Activated T-helper 1 cell treated with anti-CD3 and anti-CD28 coated beads, Interleukin-12 subunit alpha, Interleukin-12 subunit beta, Interleukin-2, Interleukin-4 antibody, amounts not matched to agents 30 ng/mL and 10 ng/mL and 1 ng/mL, durations not matched to agents 14 hours and 24 hours and 36 hours (primary cell): ENCODE measurements around the gene RPS6KB2. TPM values are rescaled to one million over a fixed set of nuclear protein-coding genes. Genes with fewer than 3 reads are reported as not detected.
A peak's percentile ranks its signal among the peaks of the same experiment; 100 is the strongest.
"Not testable (repeated sequence)": the region's sequence is repeated elsewhere in the genome, so short reads cannot be mapped to it uniquely, and the experiment has no call there.

Experiments
- DNase-seq: peaks from one replicate; pipeline ENCODE4 v3.0.0; 2021; ENCODE audit warnings: low spot score
- H3K27ac Mint-ChIP-seq: one replicate; pipeline ENCODE4 v1.8.0; 2021; ENCODE audit warnings: mild to moderate bottlenecking, mixed read lengths
- H3K27me3 Mint-ChIP-seq: one replicate; pipeline ENCODE4 v1.8.0; 2022; ENCODE audit warnings: mild to moderate bottlenecking, moderate library complexity, mixed read lengths; ENCODE audit not compliant: insufficient read depth
- H3K36me3 Mint-ChIP-seq: one replicate; pipeline ENCODE4 v1.8.0; 2021; ENCODE audit warnings: low read depth, mixed read lengths
- H3K4me1 Mint-ChIP-seq: one replicate; pipeline ENCODE4 v1.8.0; 2021; ENCODE audit warnings: low read depth, mixed read lengths
- H3K4me3 Mint-ChIP-seq: one replicate; pipeline ENCODE4 v1.8.0; 2021; ENCODE audit warnings: mild to moderate bottlenecking, moderate library complexity, mixed read lengths
- H3K9me3 Mint-ChIP-seq: one replicate; pipeline ENCODE4 v1.8.0; 2021; ENCODE audit warnings: mixed read lengths
- intact Hi-C: fragments of 100-400 bp; cut with micrococcal nuclease; formaldehyde crosslinking; loops from one replicate; pipeline ENCODE4 v1.15.1; 2024
- total RNA-seq: library from RNA; stranded (reverse); gene quantifications from 2 replicates; pipeline ENCODE4 v1.2.3, GENCODE V29; 2022

RPS6KB2 gene
- total RNA-seq, 1 donor from 2014 or later = 84.1 TPM

GRCh38 chr11:67452141-67452952 lies 24.1 kb downstream of the RPS6KB2 start, which contains the start of gene GPR152:
TSS of gene GPR152 (minus strand) at chr11:67452729. CDS start at chr11:67452724, 5 bp downstream.
- Mint-ChIP-seq H3K4me3 (no peak within 1 kb of the TSS), H3K27me3 (peaks cover 3% of the 10 kb centered on the region)

GRCh38 chr11:67453816-67454732 lies 25.8 kb downstream of the RPS6KB2 start:
- Mint-ChIP-seq H3K36me3 (no peaks in the 10 kb centered on the region), H3K9me3 (no peaks in the 10 kb centered on the region), H3K27ac (no peak overlapping the region), H3K4me3 (no peak overlapping the region), H3K4me1 (peaks cover 4% of the 10 kb centered on the region), H3K27me3 (peaks cover 7% of the 10 kb centered on the region)
- no peak for DNase-seq
- intact Hi-C loops = no loop called here

More at GRCh38 chr11:67452141-67452952, 24.1 kb downstream of the RPS6KB2 start, which contains the start of gene GPR152:
- Mint-ChIP-seq H3K4me1 (peaks cover 10% of the 10 kb centered on the region), H3K9me3 (no peaks in the 10 kb centered on the region), H3K27ac (no peak within 1 kb of the TSS), H3K36me3 (no peaks in the 10 kb centered on the region)
- intact Hi-C loops = no loop called here
- DNase-seq = no peak

- Mint-ChIP-seq H3K4me1 (no peaks in the 10 kb centered on the region), H3K9me3 (no peaks in the 10 kb centered on the region), H3K36me3 (no peaks in the 10 kb centered on the region), H3K4me3 (no peak within 1 kb of the TSS), H3K27ac (no peak within 1 kb of the TSS), H3K27me3 (peaks cover 4% of the 10 kb centered on the region)
- DNase-seq = no peak
- intact Hi-C loops = no loop called here
Measured at GRCh38 chr11:67455054-67455453, 26.8 kb downstream of the RPS6KB2 start, which contains the start of gene CABP4. TSS of gene CABP4 (plus strand) at chr11:67455354. CDS start at chr11:67455424, 70 bp downstream.

- H3K9me3 Mint-ChIP-seq = no peaks in the 10 kb centered on the region
- peaks cover 4% of the 10 kb centered on the region for H3K27me3 Mint-ChIP-seq
- H3K36me3 Mint-ChIP-seq = no peaks in the 10 kb centered on the region
- intact Hi-C loops = no loop called here
- no peaks in the 10 kb centered on the region for H3K4me1 Mint-ChIP-seq
- H3K27ac Mint-ChIP-seq = no peak overlapping the region
- DNase-seq = no peak
- H3K4me3 Mint-ChIP-seq = no peak overlapping the region
Measured at GRCh38 chr11:67456068-67456705, 27.9 kb downstream of the RPS6KB2 start.

GRCh38 chr11:67457453-67457852 lies 29.2 kb downstream of the RPS6KB2 start:
- Mint-ChIP-seq H3K36me3 (no peaks in the 10 kb centered on the region), H3K4me3 (no peak overlapping the region), H3K9me3 (no peaks in the 10 kb centered on the region), H3K27ac (no peak overlapping the region), H3K4me1 (no peaks in the 10 kb centered on the region), H3K27me3 (peaks cover 4% of the 10 kb centered on the region)
- no peak for DNase-seq
- intact Hi-C loops = no loop called here

GRCh38 chr11:67458266-67458665 lies 30.0 kb downstream of the RPS6KB2 start:
- intact Hi-C loops = no loop called here
- DNase-seq = no peak
- H3K27ac Mint-ChIP-seq = no peak overlapping the region
- peaks cover 4% of the 10 kb centered on the region for H3K27me3 Mint-ChIP-seq
- H3K4me3 Mint-ChIP-seq = no peak overlapping the region
- no peaks in the 10 kb centered on the region for H3K36me3 Mint-ChIP-seq
- no peaks in the 10 kb centered on the region for H3K9me3 Mint-ChIP-seq
- no peaks in the 10 kb centered on the region for H3K4me1 Mint-ChIP-seq

- peaks cover 6% of the 10 kb centered on the region for H3K36me3 Mint-ChIP-seq
- peaks cover 22% of the 10 kb centered on the region for H3K4me1 Mint-ChIP-seq
- H3K27ac Mint-ChIP-seq = no peak overlapping the region
- intact Hi-C loops = no loop called here
- no peaks in the 10 kb centered on the region for H3K27me3 Mint-ChIP-seq
- no peak overlapping the region for H3K4me3 Mint-ChIP-seq
- DNase-seq = no peak
- H3K9me3 Mint-ChIP-seq = no peaks in the 10 kb centered on the region
Measured at GRCh38 chr11:67463186-67463585, 34.9 kb downstream of the RPS6KB2 start.

GRCh38 chr11:67463680-67464410 lies 35.6 kb downstream of the RPS6KB2 start:
- Mint-ChIP-seq H3K4me3 (peak overlapping the region; percentile 88), H3K9me3 (no peaks in the 10 kb centered on the region), H3K36me3 (peaks cover 6% of the 10 kb centered on the region), H3K27ac (no peak overlapping the region), H3K27me3 (no peaks in the 10 kb centered on the region), H3K4me1 (peaks cover 26% of the 10 kb centered on the region)
- intact Hi-C loops = loop anchor here (1.0 kb wide), 7 partner anchors 20 to 224 kb away; partner anchors contain the start of genes RAD9A and RPS6KB2
- DNase-seq = no peak

GRCh38 chr11:67464411-67465188 lies 36.3 kb downstream of the RPS6KB2 start:
- peak; percentile 89 for DNase-seq
- Mint-ChIP-seq H3K4me1 (peaks cover 26% of the 10 kb centered on the region), H3K9me3 (no peaks in the 10 kb centered on the region), H3K27ac (peak overlapping the region; percentile 85), H3K36me3 (peaks cover 6% of the 10 kb centered on the region), H3K4me3 (peak overlapping the region; percentile 88), H3K27me3 (no peaks in the 10 kb centered on the region)
- intact Hi-C loops = loop anchor here (1.0 to 5.0 kb wide), 8 partner anchors 20 to 224 kb away; partner anchors contain the start of genes POLD4, RAD9A and RPS6KB2

- H3K27ac Mint-ChIP-seq = peak overlapping the region; percentile 85
- intact Hi-C loops = loop anchor here (5.0 kb wide), 1 partner anchor 113 kb away; the partner anchor contains the start of gene POLD4
- DNase-seq = no peak
- H3K36me3 Mint-ChIP-seq = peaks cover 6% of the 10 kb centered on the region
- H3K9me3 Mint-ChIP-seq = no peaks in the 10 kb centered on the region
- H3K4me3 Mint-ChIP-seq = peak overlapping the region; percentile 88
- H3K4me1 Mint-ChIP-seq = peaks cover 26% of the 10 kb centered on the region
- no peaks in the 10 kb centered on the region for H3K27me3 Mint-ChIP-seq
Measured at GRCh38 chr11:67465189-67465510, 36.9 kb downstream of the RPS6KB2 start.

GRCh38 chr11:67465530-67465929 lies 37.2 kb downstream of the RPS6KB2 start:
- not testable (repeated sequence) for DNase-seq, H3K9me3 Mint-ChIP-seq, H3K27me3 Mint-ChIP-seq, H3K36me3 Mint-ChIP-seq
- H3K27ac Mint-ChIP-seq = peak overlapping the region; percentile 85
- peaks cover 26% of the 10 kb centered on the region for H3K4me1 Mint-ChIP-seq
- intact Hi-C loops = loop anchor here (5.0 kb wide), 1 partner anchor 113 kb away; the partner anchor contains the start of gene POLD4
- H3K4me3 Mint-ChIP-seq = peak overlapping the region; percentile 88
